ENCODE measurements around the gene ERFE. TPM values are rescaled to one million over a fixed set of nuclear protein-coding genes. Genes with fewer than 3 reads are reported as not detected.

ERFE gene
- total and polyA plus RNA-seq, 2 donors (not counting 3 experiments of a cell fraction or from before 2014, with no cell fraction given): 0.65 to 1.2 TPM

DNA sequence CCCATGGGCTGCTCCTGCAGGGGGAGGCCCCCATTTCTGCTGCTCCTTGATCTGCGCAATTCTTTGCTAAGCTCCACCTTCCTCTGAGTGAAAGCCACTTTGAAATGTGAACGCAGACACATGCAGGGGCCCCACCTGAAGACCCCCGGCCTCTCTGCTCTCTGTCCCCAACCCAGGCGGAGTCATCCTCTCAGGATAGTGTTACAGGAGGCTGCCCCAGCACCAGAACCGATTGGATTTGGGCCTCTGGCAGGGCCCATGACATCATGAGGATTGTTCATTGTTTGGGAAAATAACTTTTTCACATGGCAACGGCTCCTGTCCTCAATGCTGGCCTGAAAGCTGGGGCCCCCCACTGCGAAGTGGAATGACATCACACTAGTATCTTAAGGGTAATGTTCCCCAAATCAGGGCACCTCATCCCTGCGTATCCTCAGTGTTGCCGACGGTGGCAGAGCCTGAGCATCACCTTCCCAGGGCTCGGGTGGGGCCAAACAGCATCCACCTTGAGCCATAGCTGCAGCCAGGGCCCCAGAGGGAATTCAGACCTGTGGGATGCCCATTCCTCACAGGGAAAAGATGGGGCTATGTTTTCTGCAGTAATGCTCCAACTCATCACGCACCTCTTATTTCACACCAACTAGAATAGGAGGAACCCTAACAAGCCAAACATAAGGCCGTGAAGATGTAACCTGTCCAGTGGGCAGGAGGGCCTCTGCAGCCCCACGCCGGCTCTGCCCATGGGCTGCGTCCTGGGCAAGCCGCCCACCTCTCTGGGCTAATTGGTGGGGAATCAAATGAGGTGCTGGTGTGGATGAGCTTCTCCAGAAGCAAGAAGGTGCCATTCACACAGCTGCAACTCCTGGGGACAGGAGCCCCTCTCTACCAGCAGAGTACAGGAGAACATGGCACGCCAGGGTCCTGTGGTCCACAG lies 2.7 kb upstream of the ERFE start:
- Histone ChIP-seq H3K27me3 (ENCODE audit: control insufficient read depth in 2 of 2, insufficient read depth in 2 of 2, low read length in 2 of 2) (peaks cover 0 to 3% of the 10 kb centered on the region in 2 experiments), H3K9me1 (replicated peaks; ENCODE audit: control insufficient read depth, extremely low read depth, insufficient read depth, low read length) (no peaks in the 10 kb centered on the region), H3K9me3 (replicated peaks; ENCODE audit: control insufficient read depth, insufficient read depth, low read length) (no peaks in the 10 kb centered on the region), H3K9ac (replicated peaks; ENCODE audit: extremely low read depth, insufficient read depth, low read length) (no peak overlapping the region), H3K27ac (ENCODE audit: insufficient read depth, low read depth, low read length) (no peak overlapping the region), H4K20me1 (replicated peaks; ENCODE audit: control insufficient read depth, extremely low read depth, insufficient read depth, low read length) (no peaks in the 10 kb centered on the region), H3K4me1 (ENCODE audit: control insufficient read depth, extremely low read depth, insufficient read depth, low read length) (no peaks in the 10 kb centered on the region), H3K36me3 (ENCODE audit: control insufficient read depth in 2 of 2, extremely low read depth in 1 of 2, insufficient read depth in 2 of 2, low read length in 2 of 2) (no peaks in the 10 kb centered on the region), H3K79me2 (ENCODE audit: control insufficient read depth, insufficient read depth, low read length) (no peaks in the 10 kb centered on the region), H3K4me2 (ENCODE audit: insufficient read depth, low read length) (no peak overlapping the region), H2AFZ (ENCODE audit: low read depth, low read length) (no peak overlapping the region), H3K4me3 (replicated peaks in 1 of 3; ENCODE audit: insufficient read depth in 1 of 3, low read depth in 1 of 3, low read length in 3 of 3) (no peak overlapping the region)
- intact Hi-C loops (cut with micrococcal nuclease) (no loop called here), dilution Hi-C loops (cut with MboI; ENCODE audit: extremely low pct_ligation_motif_present, low sequenced_read_pairs) (no loop called here)
- POLR2A ChIA-PET: no interaction called here
- DNase-seq (ENCODE audit: low read depth, low spot score): no peak
- TF ChIP-seq, protein P1, sequence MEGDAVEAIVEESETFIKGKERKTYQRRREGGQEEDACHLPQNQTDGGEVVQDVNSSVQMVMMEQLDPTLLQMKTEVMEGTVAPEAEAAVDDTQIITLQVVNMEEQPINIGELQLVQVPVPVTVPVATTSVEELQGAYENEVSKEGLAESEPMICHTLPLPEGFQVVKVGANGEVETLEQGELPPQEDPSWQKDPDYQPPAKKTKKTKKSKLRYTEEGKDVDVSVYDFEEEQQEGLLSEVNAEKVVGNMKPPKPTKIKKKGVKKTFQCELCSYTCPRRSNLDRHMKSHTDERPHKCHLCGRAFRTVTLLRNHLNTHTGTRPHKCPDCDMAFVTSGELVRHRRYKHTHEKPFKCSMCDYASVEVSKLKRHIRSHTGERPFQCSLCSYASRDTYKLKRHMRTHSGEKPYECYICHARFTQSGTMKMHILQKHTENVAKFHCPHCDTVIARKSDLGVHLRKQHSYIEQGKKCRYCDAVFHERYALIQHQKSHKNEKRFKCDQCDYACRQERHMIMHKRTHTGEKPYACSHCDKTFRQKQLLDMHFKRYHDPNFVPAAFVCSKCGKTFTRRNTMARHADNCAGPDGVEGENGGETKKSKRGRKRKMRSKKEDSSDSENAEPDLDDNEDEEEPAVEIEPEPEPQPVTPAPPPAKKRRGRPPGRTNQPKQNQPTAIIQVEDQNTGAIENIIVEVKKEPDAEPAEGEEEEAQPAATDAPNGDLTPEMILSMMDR (IDR thresholded peaks at IDR 0.05; ENCODE audit: extremely low read depth in 1 of 2, insufficient read depth in 1 of 2, low read depth in 1 of 2, low read length in 2 of 2): no peak
- no peak for TF ChIP-seq JUN (IDR thresholded peaks at IDR 0.05; ENCODE audit: borderline replicate concordance, insufficient read depth, insufficient read length, low read depth)
- no peak for TF ChIP-seq GATA2 (IDR thresholded peaks at IDR 0.05; ENCODE audit: insufficient read depth, insufficient read length, low read depth, low read length)
- TF ChIP-seq POLR2AphosphoS5 (IDR thresholded peaks at IDR 0.05; ENCODE audit: insufficient read depth, low read depth, low read length): no peak
- TF ChIP-seq EZH2 (IDR thresholded peaks at IDR 0.05; ENCODE audit: borderline replicate concordance, low read depth, low read length, severe bottlenecking): no peak
- CTCF ChIA-PET: interaction anchor here (1.6 kb wide), 1 partner anchor 108 kb away, joined by 4 read pairs; no protein-coding TSS in a partner anchor
- no peak for FAIRE-seq
- no TSS peak for BruUV-seq (replicated peaks)

Data from endothelial cell of umbilical vein (primary cell).